A673 (cell line): ENCODE measurements around the gene CCDC116. TPM values are rescaled to one million over a fixed set of nuclear protein-coding genes. Genes with fewer than 3 reads are reported as not detected.
"Not testable (repeated sequence)": the region's sequence is repeated elsewhere in the genome, so short reads cannot be mapped to it uniquely, and the experiment has no call there.

Source experiments
- BruUV-seq: library from RNA; stranded (reverse); fragments of 400-500 nt; replicated peaks from 2 replicates; lab custom pipeline; 2021; lab: Mats Ljungman, UMichigan
- CTCF ChIA-PET: fragments of 300-600 bp; sonication (Branson Sonifier 250); formaldehyde crosslinking; loops from one replicate; lab custom pipeline; 2022; ENCODE audit warnings: antibody characterized with exemption; lab: Charles Lee
- POLR2A ChIA-PET: fragments of 300-600 bp; sonication (Branson Sonifier 250); formaldehyde crosslinking; loops from one replicate; lab custom pipeline; 2022; ENCODE audit warnings: antibody characterized with exemption; ENCODE audit not compliant: low non-redundant PET; lab: Charles Lee
- DNase-seq: peaks from one replicate; pipeline ENCODE4 v3.0.0-alpha.2; 2015; ENCODE audit warnings: low spot score
- H3K27ac ChIP-seq: fragments of 200-600 bp; sonication (generic); 2 replicates; pipeline ENCODE4 v1.5.1; 2016; ENCODE audit warnings: mixed run types, low read depth, mild to moderate bottlenecking, mixed read lengths, antibody characterized with exemption, low read length; ENCODE audit not compliant: poor library complexity, severe bottlenecking
- H3K27me3 ChIP-seq: fragments of 200-600 bp; sonication (generic); replicated peaks from 2 replicates; pipeline ENCODE4 v1.6.1; 2017; ENCODE audit warnings: mixed run types, low read depth, mild to moderate bottlenecking, mixed read lengths, antibody characterized with exemption, low read length; ENCODE audit not compliant: insufficient read depth, poor library complexity
- H3K36me3 ChIP-seq: fragments of 200-600 bp; sonication (generic); 2 replicates; pipeline ENCODE4 v1.6.1; 2016; ENCODE audit warnings: mixed run types, mild to moderate bottlenecking, mixed read lengths, antibody characterized with exemption, low read length; ENCODE audit not compliant: insufficient read depth, poor library complexity, severe bottlenecking
- H3K4me1 ChIP-seq: fragments of 200-600 bp; sonication (generic); 2 replicates; pipeline ENCODE4 v1.6.1; 2017; ENCODE audit warnings: mixed run types, mild to moderate bottlenecking, mixed read lengths, antibody characterized with exemption, low read length; ENCODE audit not compliant: insufficient read depth, poor library complexity, severe bottlenecking
- H3K4me3 ChIP-seq: fragments of 200-600 bp; sonication (generic); 2 replicates; pipeline ENCODE4 v1.5.1; 2016; ENCODE audit warnings: low read depth, mixed run types, mild to moderate bottlenecking, mixed read lengths, low read length; ENCODE audit not compliant: poor library complexity, severe bottlenecking
- H3K9me3 ChIP-seq: fragments of 200-600 bp; sonication (generic); 2 replicates; pipeline ENCODE4 v1.6.1; 2016; ENCODE audit warnings: mixed run types, low read depth, mild to moderate bottlenecking, mixed read lengths, antibody characterized with exemption, low read length; ENCODE audit not compliant: poor library complexity, severe bottlenecking
- CTCF ChIP-seq: fragments of 300-800, 200-600 bp; sonication (generic); conservative IDR thresholded peaks from 2 replicates; pipeline ENCODE4 v1.5.1; 2017; ENCODE audit warnings: low read depth, mild to moderate bottlenecking, antibody characterized with exemption, low read length, moderate library complexity, mixed read lengths
- EZH2 ChIP-seq: fragments of 200-600 bp; sonication (generic); IDR thresholded peaks from 2 replicates; pipeline ENCODE4 v1.6.1; 2017; ENCODE audit warnings: borderline replicate concordance, low read depth, mild to moderate bottlenecking, mixed read lengths, antibody characterized with exemption, low read length; ENCODE audit not compliant: poor library complexity, severe bottlenecking
- intact Hi-C: fragments of 100-400 bp; cut with micrococcal nuclease; formaldehyde crosslinking; loops from one replicate; pipeline ENCODE4 v1.10.0; 2022; ENCODE audit not compliant: unreplicated experiment
- total RNA-seq: library from RNA; stranded (reverse); gene quantifications from 2 replicates; pipeline ENCODE4 v1.2.3, GENCODE V29; 2021

Gene CCDC116
- total RNA-seq, 1 experiment from 2014 or later = 1.3 TPM

DNA sequence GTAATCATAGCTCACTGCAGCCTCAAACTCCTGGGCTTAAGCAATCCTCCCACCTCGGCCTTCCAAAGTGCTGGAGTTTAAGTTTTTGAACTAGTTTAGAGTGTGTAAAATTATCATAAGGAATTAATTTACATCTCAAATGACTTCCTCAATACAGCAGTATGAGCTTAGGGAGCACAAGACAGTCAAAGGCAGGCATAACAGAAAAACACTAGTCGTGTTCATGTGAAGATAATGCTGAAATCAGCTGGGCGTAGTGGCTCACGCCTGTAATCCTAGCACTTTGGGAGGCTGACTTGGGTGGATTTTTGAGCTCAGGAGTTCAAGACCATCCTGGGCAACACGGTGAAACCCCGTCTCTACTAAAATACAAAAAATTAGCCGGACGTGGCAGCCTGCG lies 28.6 kb upstream of the CCDC116 start:
- no peaks in the 10 kb centered on the region for H3K27me3 ChIP-seq
- no peak overlapping the region for H3K27ac ChIP-seq
- TF ChIP-seq CTCF (no peak), EZH2 (no peak)
- H3K9me3 ChIP-seq = no peaks in the 10 kb centered on the region
- ChIA-PET POLR2A (no interaction called here), CTCF (no interaction called here)
- no peaks in the 10 kb centered on the region for H3K4me1 ChIP-seq
- intact Hi-C loops = no loop called here
- DNase-seq = peak; percentile 33
- H3K36me3 ChIP-seq = peaks cover 3% of the 10 kb centered on the region
- BruUV-seq = no TSS peak
- H3K4me3 ChIP-seq = no peak overlapping the region

DNA sequence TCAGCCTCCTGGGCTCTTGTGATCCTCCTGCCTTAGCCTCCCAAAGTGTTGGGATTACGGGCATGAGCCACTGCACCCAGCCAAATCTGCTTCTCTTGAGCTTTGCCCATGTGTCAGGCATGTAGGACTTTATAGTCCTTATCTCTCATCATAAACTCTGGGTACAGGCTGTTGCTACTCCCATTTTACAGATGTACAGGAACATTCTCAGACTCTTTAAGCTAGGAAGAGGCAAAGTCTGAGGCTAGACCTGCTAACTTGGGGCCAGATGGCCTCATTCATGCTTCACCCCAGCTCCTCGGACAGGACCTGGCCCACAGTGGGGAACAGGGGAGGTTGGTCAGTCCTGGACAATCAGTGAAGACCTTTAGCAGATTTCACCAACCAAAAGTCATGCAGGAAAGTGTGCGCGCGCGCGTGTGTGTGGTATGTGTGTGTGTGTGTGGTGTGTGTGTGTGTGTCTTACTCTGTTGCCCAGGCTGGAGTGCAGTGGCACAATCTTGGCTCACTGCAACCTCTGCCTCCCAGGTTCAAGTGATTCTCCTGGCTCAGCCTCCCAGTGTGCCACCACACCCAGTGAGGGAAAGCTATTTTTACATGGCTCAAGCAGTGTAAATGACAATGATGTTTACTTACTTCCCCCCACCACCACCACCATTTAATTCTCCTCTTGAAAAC lies 26.5 kb upstream of the CCDC116 start:
- no peak for DNase-seq
- Histone ChIP-seq H3K27ac (no peak overlapping the region), H3K27me3 (no peaks in the 10 kb centered on the region), H3K4me1 (no peaks in the 10 kb centered on the region), H3K36me3 (peaks cover 7% of the 10 kb centered on the region), H3K9me3 (no peaks in the 10 kb centered on the region), H3K4me3 (no peak overlapping the region)
- intact Hi-C loops = no loop called here
- POLR2A ChIA-PET = no interaction called here
- BruUV-seq = no TSS peak
- TF ChIP-seq EZH2 (no peak), CTCF (no peak)
- CTCF ChIA-PET = no interaction called here

- no peaks in the 10 kb centered on the region for H3K9me3 ChIP-seq
- no peaks in the 10 kb centered on the region for H3K4me1 ChIP-seq
- TF ChIP-seq CTCF (no peak), EZH2 (no peak)
- POLR2A ChIA-PET = no interaction called here
- H3K27me3 ChIP-seq = no peaks in the 10 kb centered on the region
- no TSS peak for BruUV-seq
- DNase-seq = no peak
- H3K36me3 ChIP-seq = peaks cover 14% of the 10 kb centered on the region
- CTCF ChIA-PET = no interaction called here
- H3K4me3 ChIP-seq = no peak overlapping the region
- H3K27ac ChIP-seq = no peak overlapping the region
- intact Hi-C loops = no loop called here
These were observed 25.8 kb upstream of the CCDC116 start for GRCh38 chr22:21606775-21607174.

- POLR2A ChIA-PET = interaction anchor here (0.6 kb wide), 1 partner anchor 11 kb away, joined by 4 read pairs; no protein-coding TSS in a partner anchor
- H3K9me3 ChIP-seq, H3K4me3 ChIP-seq, H3K27ac ChIP-seq, intact Hi-C loops, BruUV-seq, H3K4me1 ChIP-seq, H3K27me3 ChIP-seq, DNase-seq: not testable (repeated sequence)
- peaks cover 34% of the 10 kb centered on the region for H3K36me3 ChIP-seq
- CTCF ChIA-PET = interaction anchor here (0.6 to 1.0 kb wide), 2 partner anchors 19 to 696 kb away, joined by 4 read pairs; no protein-coding TSS in a partner anchor
These were observed 22.9 kb upstream of the CCDC116 start for GRCh38 chr22:21609556-21610157.
